Aorta (tissue), 5 donors: Measurements from ENCODE around the gene ENOX1. TPM values are rescaled to one million over a fixed set of nuclear protein-coding genes. Genes with fewer than 3 reads are reported as not detected.

Experiments
- ATAC-seq: fragments of 200-7000 bp; cut with Tn5 transposase; one replicate; pipeline ENCODE4 v1.9.1; 2022; ENCODE audit warnings: moderate library complexity; ENCODE audit not compliant: low FRiP score
- DNase-seq, 2 donors: peaks; one replicate each; pipeline ENCODE4 v3.0.0-alpha.2; 2020
- H3K27ac ChIP-seq, 2 donors: one replicate each; pipeline ENCODE4 v1.5.1; 2013; ENCODE audit warnings: low read length in 2 of 2, mild to moderate bottlenecking in 2 of 2, moderate library complexity in 2 of 2, control low read depth in 1 of 2, inconsistent platforms in 1 of 2, low read depth in 1 of 2
- H3K27me3 ChIP-seq, 2 donors: one replicate each; pipeline ENCODE4 v1.6.1; 2013; ENCODE audit warnings: control low read depth in 1 of 2, low read length in 1 of 2, mild to moderate bottlenecking in 1 of 2, moderate library complexity in 1 of 2; ENCODE audit not compliant: insufficient read depth in 2 of 2, control insufficient read depth in 1 of 2
- H3K36me3 ChIP-seq, 2 donors: one replicate each; pipeline ENCODE4 v1.6.1; 2013; ENCODE audit warnings: control low read depth in 1 of 2, low read length in 1 of 2, mild to moderate bottlenecking in 1 of 2; ENCODE audit not compliant: insufficient read depth in 2 of 2, control insufficient read depth in 1 of 2
- H3K4me1 ChIP-seq, 2 donors: one replicate each; pipeline ENCODE4 v1.6.1; 2013; ENCODE audit warnings: low read length in 2 of 2, control low read depth in 1 of 2, mild to moderate bottlenecking in 1 of 2, moderate library complexity in 1 of 2; ENCODE audit not compliant: insufficient read depth in 2 of 2, control insufficient read depth in 1 of 2
- H3K4me3 ChIP-seq, 2 donors: one replicate each; pipeline ENCODE4 v1.5.1; 2013; ENCODE audit warnings: low read length in 2 of 2, control low read depth in 1 of 2, mild to moderate bottlenecking in 1 of 2
- H3K9me3 ChIP-seq: one replicate; pipeline ENCODE4 v1.6.1; 2013; ENCODE audit warnings: mild to moderate bottlenecking, low read length; ENCODE audit not compliant: control insufficient read depth
- WGBS, 2 donors: extraction: QIAGEN DNeasy Blood & Tissue Kit; methylation state at CpG; one replicate each; pipeline ENCODE4 v1.1.7; 2013; 5-methylcytosine and 5-hydroxymethylcytosine counted together
- intact Hi-C, 2 donors: fragments of 100-400 bp; cut with DNase I; formaldehyde crosslinking; loops; one replicate each; pipeline versions ENCODE4 v1.14.2 to v1.15.0; 2022
- polyA plus RNA-seq, 2 donors: library from polyadenylated mRNA; stranded (reverse); fragments of 200-250 nt; gene quantifications; one replicate each; pipeline ENCODE4 v1.2.3, GENCODE V29; 2013
- total RNA-seq, 2 donors: library from RNA; stranded (reverse); fragmentation: NEBNext Ultra II Directional; extraction: Animal tissue kit (Norgen Biotek cat#: 25700); gene quantifications; one replicate each; pipeline ENCODE4 v1.2.1, GENCODE V29; 2021
- donor health status: healthy with polysubstance abuse.
- donor health status: Bipolar disorder and iron deficiency.
- donor health status: DM: no; HTN: no; CAD: no.
- donor health status: DM: no; HTN: no; CAD: no.
- donor health status: DM: yes; HTN: yes; CAD: no.

The ENOX1 gene
- total and polyA plus RNA-seq, 4 donors = 0.15 to 2.2 (median 1.4) TPM; not detected in 1

GRCh38 chr13:43647471-43647870 lies 139.3 kb downstream of the ENOX1 start:
- no peaks in the 10 kb centered on the region for H3K9me3 ChIP-seq
- DNase-seq = no peak
- H3K27ac ChIP-seq = no peak overlapping the region
- H3K27me3 ChIP-seq = no peaks in the 10 kb centered on the region
- no peak overlapping the region for H3K4me3 ChIP-seq
- ATAC-seq = no peak
- H3K4me1 ChIP-seq = no peaks in the 10 kb centered on the region
- WGBS, 2 donors = 43% methylated on average over 2 of the region's 2 CpGs
- intact Hi-C loops = no loop called here
- no peaks in the 10 kb centered on the region for H3K36me3 ChIP-seq

GRCh38 chr13:43640476-43640875 lies 146.3 kb downstream of the ENOX1 start:
- H3K4me3 ChIP-seq = no peak overlapping the region
- DNase-seq (no peak), ATAC-seq (no peak)
- WGBS, 2 donors = 88 to 91% methylated on average over 1 of the region's 1 CpG
- H3K9me3 ChIP-seq = peaks cover 1% of the 10 kb centered on the region
- no peak overlapping the region for H3K27ac ChIP-seq
- no peaks in the 10 kb centered on the region for H3K36me3 ChIP-seq
- H3K4me1 ChIP-seq = no peaks in the 10 kb centered on the region
- H3K27me3 ChIP-seq = no peaks in the 10 kb centered on the region
- intact Hi-C loops = no loop called here

- no peaks in the 10 kb centered on the region for H3K9me3 ChIP-seq
- no peak for DNase-seq
- no peak overlapping the region for H3K4me3 ChIP-seq
- no peaks in the 10 kb centered on the region for H3K27me3 ChIP-seq
- intact Hi-C loops = no loop called here
- no peaks in the 10 kb centered on the region for H3K4me1 ChIP-seq
- no peak overlapping the region for H3K27ac ChIP-seq
- ATAC-seq = no peak
- no peaks in the 10 kb centered on the region for H3K36me3 ChIP-seq
- WGBS, 2 donors = 94 to 95% methylated on average over 3 of the region's 3 CpGs
These were observed 155.7 kb downstream of the ENOX1 start for GRCh38 chr13:43631106-43631505.

- Histone ChIP-seq H3K27me3 (no peaks in the 10 kb centered on the region), H3K27ac (no peak overlapping the region), H3K4me1 (no peaks in the 10 kb centered on the region), H3K36me3 (no peaks in the 10 kb centered on the region), H3K4me3 (no peak overlapping the region), H3K9me3 (no peaks in the 10 kb centered on the region)
- DNase-seq (no peak), ATAC-seq (no peak)
- WGBS, 2 donors = 98% methylated on average over 3 of the region's 3 CpGs
- intact Hi-C loops = no loop called here
These were observed 156.9 kb downstream of the ENOX1 start for GRCh38 chr13:43629691-43630480.

GRCh38 chr13:43626994-43627393 lies 159.8 kb downstream of the ENOX1 start:
- H3K36me3 ChIP-seq = no peaks in the 10 kb centered on the region
- DNase-seq (no peak), ATAC-seq (no peak)
- no peak overlapping the region for H3K27ac ChIP-seq
- WGBS, 2 donors = 83 to 84% methylated on average over 2 of the region's 2 CpGs
- peaks cover 0 to 1% of the 10 kb centered on the region in 2 donors for H3K27me3 ChIP-seq
- intact Hi-C loops = no loop called here
- no peak overlapping the region for H3K4me3 ChIP-seq
- no peaks in the 10 kb centered on the region for H3K4me1 ChIP-seq
- no peaks in the 10 kb centered on the region for H3K9me3 ChIP-seq

- Histone ChIP-seq H3K27ac (no peak overlapping the region), H3K27me3 (no peaks in the 10 kb centered on the region), H3K4me3 (no peak overlapping the region), H3K9me3 (no peaks in the 10 kb centered on the region), H3K36me3 (no peaks in the 10 kb centered on the region), H3K4me1 (no peaks in the 10 kb centered on the region)
- DNase-seq = no peak
- intact Hi-C loops = no loop called here
- ATAC-seq = no peak
These were observed 172.7 kb downstream of the ENOX1 start for GRCh38 chr13:43614063-43614462.

GRCh38 chr13:43611281-43612273 lies 175.2 kb downstream of the ENOX1 start:
- WGBS, 2 donors = 92 to 96% methylated on average over 3 of the region's 3 CpGs
- intact Hi-C loops = no loop called here
- Histone ChIP-seq H3K4me1 (no peaks in the 10 kb centered on the region), H3K36me3 (no peaks in the 10 kb centered on the region), H3K9me3 (no peaks in the 10 kb centered on the region), H3K27ac (no peak overlapping the region), H3K4me3 (no peak overlapping the region), H3K27me3 (no peaks in the 10 kb centered on the region)
- DNase-seq (no peak), ATAC-seq (no peak)

- H3K27ac ChIP-seq = no peak overlapping the region
- ATAC-seq = no peak
- no peak for DNase-seq
- 66 to 69% methylated on average over 6 of the region's 6 CpGs for WGBS, 2 donors
- H3K4me3 ChIP-seq = no peak overlapping the region
- H3K4me1 ChIP-seq = no peaks in the 10 kb centered on the region
- intact Hi-C loops = no loop called here
- H3K9me3 ChIP-seq = no peaks in the 10 kb centered on the region
- no peaks in the 10 kb centered on the region for H3K27me3 ChIP-seq
- no peaks in the 10 kb centered on the region for H3K36me3 ChIP-seq
These were observed 178.2 kb downstream of the ENOX1 start for GRCh38 chr13:43608400-43609137.
